SH-SY5Y (cell line): ENCODE results near the gene COMMD7.

ENCODE experiments used
- GATA2 ChIP-seq: IDR thresholded peaks from 2 replicates; pipeline ENCODE4 v1.6.1; 2011; ENCODE audit warnings: mild to moderate bottlenecking, low read depth, low read length
- GATA3 ChIP-seq: IDR thresholded peaks from 2 replicates; pipeline ENCODE4 v1.6.1; 2011; ENCODE audit warnings: low read depth, mild to moderate bottlenecking, low read length, moderate library complexity

GRCh38 chr20:32772046-32772445 lies 28.8 kb upstream of the COMMD7 start:
- TF ChIP-seq GATA2 = no peak
- no peak for TF ChIP-seq GATA3
